Mesothelial cell of epicardium (in vitro differentiated cells): ENCODE measurements around the gene RNF220. TPM values are rescaled to one million over a fixed set of nuclear protein-coding genes. Genes with fewer than 3 reads are reported as not detected.

ENCODE experiments used
- DNase-seq, 2 experiments: peaks; one replicate each; pipeline ENCODE4 v3.0.0; 2021; ENCODE audit warnings: low spot score in 2 of 2; ENCODE audit not compliant: unreplicated experiment in 2 of 2
- H3K27ac Mint-ChIP-seq: 2 replicates; pipeline ENCODE4 v1.8.0; 2021; ENCODE audit warnings: mixed read lengths
- H3K27me3 Mint-ChIP-seq: 2 replicates; pipeline ENCODE4 v1.8.0; 2021; ENCODE audit warnings: low read depth, mixed read lengths
- H3K36me3 Mint-ChIP-seq: 2 replicates; pipeline ENCODE4 v1.8.0; 2021; ENCODE audit warnings: mixed read lengths
- H3K4me1 Mint-ChIP-seq: 2 replicates; pipeline ENCODE4 v1.8.0; 2021; ENCODE audit warnings: mixed read lengths
- H3K4me3 Mint-ChIP-seq: 2 replicates; pipeline ENCODE4 v1.8.0; 2021; ENCODE audit warnings: mild to moderate bottlenecking, moderate library complexity, mixed read lengths
- H3K9me3 Mint-ChIP-seq: 2 replicates; pipeline ENCODE4 v1.8.0; 2021; ENCODE audit warnings: mixed read lengths
- CTCF ChIP-seq: fragments of 200-600 bp; sonication (generic); IDR thresholded peaks from one replicate; pipeline ENCODE4 v1.5.0; 2021; ENCODE audit warnings: antibody characterized with exemption; ENCODE audit not compliant: unreplicated experiment
- total RNA-seq: library from RNA; stranded (reverse); gene quantifications from 3 replicates; pipeline ENCODE4 v1.2.1, GENCODE V29; 2021

RNF220 gene
- total RNA-seq, 1 donor from 2014 or later = 84.2 TPM

- Mint-ChIP-seq H3K4me3 (no peak overlapping the region), H3K9me3 (no peaks in the 10 kb centered on the region), H3K27ac (no peak overlapping the region), H3K36me3 (no peaks in the 10 kb centered on the region), H3K27me3 (peaks cover 62% of the 10 kb centered on the region), H3K4me1 (peaks cover 14% of the 10 kb centered on the region)
- no peak for DNase-seq
- no peak for TF ChIP-seq CTCF
These were observed 132.5 kb downstream of the RNF220 start for GRCh38 chr1:44537538-44537937.

- peaks cover 14% of the 10 kb centered on the region for H3K4me1 Mint-ChIP-seq
- no peak overlapping the region for H3K4me3 Mint-ChIP-seq
- H3K9me3 Mint-ChIP-seq = no peaks in the 10 kb centered on the region
- H3K36me3 Mint-ChIP-seq = no peaks in the 10 kb centered on the region
- DNase-seq = no peak
- no peak overlapping the region for H3K27ac Mint-ChIP-seq
- H3K27me3 Mint-ChIP-seq = peaks cover 60% of the 10 kb centered on the region
- no peak for TF ChIP-seq CTCF
These were observed 132.9 kb downstream of the RNF220 start for GRCh38 chr1:44537956-44538355.

- Mint-ChIP-seq H3K9me3 (no peaks in the 10 kb centered on the region), H3K27ac (no peak overlapping the region), H3K27me3 (peaks cover 73% of the 10 kb centered on the region), H3K4me3 (no peak overlapping the region), H3K4me1 (peaks cover 16% of the 10 kb centered on the region), H3K36me3 (no peaks in the 10 kb centered on the region)
- no peak for TF ChIP-seq CTCF
- no peak for DNase-seq
These were observed 135.1 kb downstream of the RNF220 start for GRCh38 chr1:44539991-44540730.

GRCh38 chr1:44542420-44543063 lies 137.5 kb downstream of the RNF220 start:
- TF ChIP-seq CTCF = no peak
- Mint-ChIP-seq H3K4me3 (no peak overlapping the region), H3K9me3 (no peaks in the 10 kb centered on the region), H3K27ac (no peak overlapping the region), H3K27me3 (peaks cover 84% of the 10 kb centered on the region), H3K36me3 (no peaks in the 10 kb centered on the region), H3K4me1 (peaks cover 16% of the 10 kb centered on the region)
- no peak for DNase-seq

- Mint-ChIP-seq H3K9me3 (no peaks in the 10 kb centered on the region), H3K36me3 (no peaks in the 10 kb centered on the region), H3K27ac (no peak overlapping the region), H3K4me1 (peaks cover 16% of the 10 kb centered on the region), H3K27me3 (peaks cover 84% of the 10 kb centered on the region), H3K4me3 (no peak overlapping the region)
- DNase-seq = no peak
- TF ChIP-seq CTCF = no peak
These were observed 138.1 kb downstream of the RNF220 start for GRCh38 chr1:44543064-44543744.
